ENCODE results near the gene DHRS12.
"Not testable (repeated sequence)": the region's sequence is repeated elsewhere in the genome, so short reads cannot be mapped to it uniquely, and the experiment has no call there.

DHRS12 gene

GRCh38 chr13:51828730-51829567, 25.0 kb upstream of the DHRS12 start:
- FAIRE-seq, result no peak
- no peak for DNase-seq (ENCODE audit: low spot score)

GRCh38 chr13:51827254-51827653, 23.3 kb upstream of the DHRS12 start:
- FAIRE-seq (no peak), DNase-seq (ENCODE audit: low spot score) (no peak)

GRCh38 chr13:51826606-51827005, 22.6 kb upstream of the DHRS12 start:
- no peak for DNase-seq (ENCODE audit: low spot score)
- no peak for FAIRE-seq

GRCh38 chr13:51825681-51826254, 21.8 kb upstream of the DHRS12 start:
- no peak for FAIRE-seq
- no peak for DNase-seq (ENCODE audit: low spot score)

GRCh38 chr13:51825165-51825592, 21.2 kb upstream of the DHRS12 start:
- FAIRE-seq (no peak), DNase-seq (ENCODE audit: low spot score) (no peak)

- not testable (repeated sequence) for FAIRE-seq; DNase-seq (ENCODE audit: low spot score)
Observed at GRCh38 chr13:51824712-51825111, 20.7 kb upstream of the DHRS12 start.

- no peak for FAIRE-seq
- DNase-seq (ENCODE audit: low spot score), result no peak
Observed at GRCh38 chr13:51823863-51824262, 19.9 kb upstream of the DHRS12 start.

GRCh38 chr13:51823359-51823758, 19.4 kb upstream of the DHRS12 start:
- FAIRE-seq, result no peak
- DNase-seq (ENCODE audit: low spot score), result no peak

GRCh38 chr13:51822106-51822815, 18.3 kb upstream of the DHRS12 start:
- DNase-seq (ENCODE audit: low spot score) (no peak), FAIRE-seq (no peak)

- DNase-seq (ENCODE audit: low spot score), result no peak
- FAIRE-seq, result no peak
Observed at GRCh38 chr13:51821606-51822005, 17.6 kb upstream of the DHRS12 start.

- DNase-seq (ENCODE audit: low spot score) (no peak), FAIRE-seq (no peak)
Observed at GRCh38 chr13:51820016-51820597, 16.1 kb upstream of the DHRS12 start.

GRCh38 chr13:51819544-51819943, 15.6 kb upstream of the DHRS12 start:
- DNase-seq (ENCODE audit: low spot score) (no peak), FAIRE-seq (no peak)

- no peak for DNase-seq (ENCODE audit: low spot score)
- FAIRE-seq, result no peak
Observed at GRCh38 chr13:51818781-51819511, 15.0 kb upstream of the DHRS12 start.

- no peak for FAIRE-seq
- DNase-seq (ENCODE audit: low spot score), result no peak
Observed at GRCh38 chr13:51818276-51818675, 14.3 kb upstream of the DHRS12 start.

GRCh38 chr13:51817717-51818116, 13.8 kb upstream of the DHRS12 start:
- DNase-seq (ENCODE audit: low spot score) (no peak), FAIRE-seq (no peak)

GRCh38 chr13:51816604-51817249, 12.8 kb upstream of the DHRS12 start:
- FAIRE-seq (no peak), DNase-seq (ENCODE audit: low spot score) (no peak)

- no peak for DNase-seq (ENCODE audit: low spot score)
- no peak for FAIRE-seq
Observed at GRCh38 chr13:51815848-51816247, 11.9 kb upstream of the DHRS12 start.

- no peak for FAIRE-seq
Observed at GRCh38 chr13:51814825-51815650, 11.1 kb upstream of the DHRS12 start.

GRCh38 chr13:51814071-51814470, 10.1 kb upstream of the DHRS12 start:
- no peak for FAIRE-seq
- no peak for DNase-seq (ENCODE audit: low spot score)

More at GRCh38 chr13:51814825-51815650, 11.1 kb upstream of the DHRS12 start:
- DNase-seq (ENCODE audit: low spot score), result peak; percentile 30

- FAIRE-seq (no peak), DNase-seq (ENCODE audit: low spot score) (no peak)
Observed at GRCh38 chr13:51811920-51812451, 8.0 kb upstream of the DHRS12 start.
